Gastroesophageal sphincter (tissue), 4 donors: ENCODE data around the gene CSGALNACT2. TPM values are rescaled to one million over a fixed set of nuclear protein-coding genes. Genes with fewer than 3 reads are reported as not detected.

Source experiments
- ATAC-seq: fragments of 150-250 bp; one replicate; pipeline ENCODE4 v1.9.1; 2016; ENCODE audit warnings: mild to moderate bottlenecking, moderate library complexity
- H3K27ac ChIP-seq, 4 donors: fragments of 200-600 bp; sonication (generic) in 3 of 4; 1 replicate in 3 of 4; 2 replicates in 1 of 4; pipeline ENCODE4 v1.5.1; 2016 to 2019
- H3K27me3 ChIP-seq: fragments of 200-600 bp; sonication (generic); one replicate; pipeline ENCODE4 v1.5.1; 2019
- H3K36me3 ChIP-seq, 2 donors: fragments of 200-600 bp; sonication (generic); one replicate each; pipeline ENCODE4 v1.5.1; 2019; ENCODE audit warnings: control low read depth in 1 of 2
- H3K4me1 ChIP-seq, 3 donors: fragments of 200-600 bp; sonication (generic); 1 replicate in 2 of 3; 2 replicates in 1 of 3; pipeline ENCODE4 v1.5.1; 2016 to 2019; ENCODE audit warnings: control low read depth in 2 of 3
- H3K4me3 ChIP-seq, 2 donors: fragments of 200-600 bp; sonication (generic); one replicate each; pipeline ENCODE4 v1.5.1; 2019; ENCODE audit warnings: mild to moderate bottlenecking in 1 of 2, moderate library complexity in 1 of 2
- H3K9me3 ChIP-seq, 3 donors: fragments of 200-600 bp; sonication (generic); one replicate each; pipeline ENCODE4 v1.5.1; 2017 to 2019; ENCODE audit warnings: control low read depth in 2 of 3
- CTCF ChIP-seq, 4 experiments: fragments of 200-600 bp in 2 of 4; fragments of 450-650 bp in 2 of 4; sonication (generic) in 1 of 4; IDR thresholded peaks; one replicate each; pipeline ENCODE4 v1.5.1; 2017 to 2019; ENCODE audit warnings: antibody characterized with exemption in 4 of 4, mild to moderate bottlenecking in 2 of 4, moderate library complexity in 2 of 4
- EP300 ChIP-seq: sonication (generic); formaldehyde crosslinking; IDR thresholded peaks from one replicate; pipeline ENCODE4 v1.6.1; 2017; ENCODE audit warnings: antibody characterized with exemption, mild to moderate bottlenecking
- POLR2A ChIP-seq, 2 donors: fragments of 450-650 bp; IDR thresholded peaks; one replicate each; pipeline ENCODE4 v1.6.1; 2017; ENCODE audit warnings: antibody characterized with exemption in 2 of 2, mild to moderate bottlenecking in 2 of 2, moderate library complexity in 1 of 2
- POLR2AphosphoS5 ChIP-seq: sonication (generic); formaldehyde crosslinking; IDR thresholded peaks from one replicate; pipeline ENCODE4 v1.6.1; 2017; ENCODE audit warnings: antibody characterized with exemption
- WGBS, 2 donors: methylation state at CpG; one replicate each; pipeline ENCODE4 v1.1.5; 2018; ENCODE audit warnings: low coverage in 1 of 2; 5-methylcytosine and 5-hydroxymethylcytosine counted together
- total RNA-seq, 4 donors: library from RNA; depleted of rRNA; stranded (reverse); fragments of >200 nt; gene quantifications; one replicate each; pipeline ENCODE4 v1.1.0, GENCODE V29; 2016

CSGALNACT2 gene
- total RNA-seq, 4 donors from 2014 or later: 28.4 to 37.4 (median 32.7) TPM

- TF ChIP-seq POLR2A (IDR thresholded peaks at IDR 0.05): no peak
- TF ChIP-seq CTCF (IDR thresholded peaks at IDR 0.05): no peak
- no peak for TF ChIP-seq POLR2AphosphoS5
- no peak for TF ChIP-seq EP300
- Histone ChIP-seq H3K27me3 (no peaks in the 10 kb centered on the region), H3K4me3 (no peak overlapping the region), H3K9me3 (no peaks in the 10 kb centered on the region), H3K27ac (no peak overlapping the region), H3K4me1 (peaks cover 0 to 13% (median 0%) of the 10 kb centered on the region in 3 donors), H3K36me3 (no peaks in the 10 kb centered on the region)
- ATAC-seq: no peak
- 60% methylated on average over 1 of the region's 3 CpGs; no CpG with 5 or more reads in 1 of the 2 donors for WGBS, 2 donors
Measured at GRCh38 chr10:43120929-43121314, 17.3 kb upstream of the CSGALNACT2 start.

GRCh38 chr10:43121444-43121843 is 16.8 kb upstream of the CSGALNACT2 start:
- no peaks in the 10 kb centered on the region for H3K27me3 ChIP-seq
- no peak for ATAC-seq
- no CpG with 5 or more reads among the region's 1 CpG for WGBS, 2 donors
- H3K4me1 ChIP-seq: peaks cover 0 to 13% (median 0%) of the 10 kb centered on the region in 3 donors
- no peak overlapping the region for H3K27ac ChIP-seq
- TF ChIP-seq EP300 (no peak), CTCF (IDR thresholded peaks at IDR 0.05) (no peak), POLR2AphosphoS5 (no peak), POLR2A (IDR thresholded peaks at IDR 0.05) (no peak)
- no peaks in the 10 kb centered on the region for H3K9me3 ChIP-seq
- H3K36me3 ChIP-seq: no peaks in the 10 kb centered on the region
- H3K4me3 ChIP-seq: no peak overlapping the region

- 80% methylated on average over 1 of the region's 4 CpGs; no CpG with 5 or more reads in 1 of the 2 donors for WGBS, 2 donors
- Histone ChIP-seq H3K9me3 (no peaks in the 10 kb centered on the region), H3K27ac (no peak overlapping the region), H3K4me1 (peaks cover 0 to 13% (median 0%) of the 10 kb centered on the region in 3 donors), H3K4me3 (no peak overlapping the region), H3K27me3 (no peaks in the 10 kb centered on the region), H3K36me3 (no peaks in the 10 kb centered on the region)
- ATAC-seq: no peak
- TF ChIP-seq CTCF (IDR thresholded peaks at IDR 0.05) (no peak), POLR2A (IDR thresholded peaks at IDR 0.05) (no peak), EP300 (no peak), POLR2AphosphoS5 (no peak)
Measured at GRCh38 chr10:43122096-43122495, 16.1 kb upstream of the CSGALNACT2 start.

GRCh38 chr10:43122826-43123225 is 15.4 kb upstream of the CSGALNACT2 start:
- TF ChIP-seq POLR2AphosphoS5 (no peak), EP300 (no peak), POLR2A (IDR thresholded peaks at IDR 0.05) (no peak), CTCF (IDR thresholded peaks at IDR 0.05) (no peak)
- no peaks in the 10 kb centered on the region for H3K9me3 ChIP-seq
- no peaks in the 10 kb centered on the region for H3K36me3 ChIP-seq
- 92 to 95% methylated on average over 5 to 7 of the region's 7 CpGs for WGBS, 2 donors
- ATAC-seq: no peak
- no peak overlapping the region for H3K27ac ChIP-seq
- no peak overlapping the region for H3K4me3 ChIP-seq
- peaks cover 0 to 13% (median 0%) of the 10 kb centered on the region in 3 donors for H3K4me1 ChIP-seq
- H3K27me3 ChIP-seq: no peaks in the 10 kb centered on the region

- ATAC-seq: no peak
- Histone ChIP-seq H3K27me3 (no peaks in the 10 kb centered on the region), H3K4me1 (peaks cover 0 to 13% (median 0%) of the 10 kb centered on the region in 3 donors), H3K36me3 (no peaks in the 10 kb centered on the region), H3K9me3 (no peaks in the 10 kb centered on the region), H3K27ac (no peak overlapping the region), H3K4me3 (no peak overlapping the region)
- 57 to 86% methylated on average over 1 of the region's 9 CpGs for WGBS, 2 donors
- no peak for TF ChIP-seq POLR2A (IDR thresholded peaks at IDR 0.05)
- TF ChIP-seq EP300: no peak
- TF ChIP-seq CTCF (IDR thresholded peaks at IDR 0.05): no peak
- TF ChIP-seq POLR2AphosphoS5: no peak
Measured at GRCh38 chr10:43123361-43124093, 14.7 kb upstream of the CSGALNACT2 start.
